Smooth muscle cell (in vitro differentiated cells): ENCODE data around the gene SLC24A3. TPM values are rescaled to one million over a fixed set of nuclear protein-coding genes. Genes with fewer than 3 reads are reported as not detected.

Experiments used
- DNase-seq: peaks from one replicate; lab custom pipeline; 2025; ENCODE audit not compliant: unreplicated experiment; lab: John Stamatoyannopoulos, UW
- H2AFZ ChIP-seq: fragments of 200-600 bp; sonication (generic); 2 replicates; pipeline ENCODE4 v1.6.0; 2016; ENCODE audit warnings: antibody characterized with exemption, low read depth, mild to moderate bottlenecking
- H3F3A ChIP-seq: fragments of 200-600 bp; sonication (generic); 2 replicates; pipeline ENCODE4 v1.6.0; 2017; ENCODE audit warnings: antibody characterized with exemption, low read depth
- H3K27ac ChIP-seq: fragments of 200-600 bp; sonication (generic); 2 replicates; pipeline ENCODE4 v1.5.1; 2016; ENCODE audit warnings: low read depth, mild to moderate bottlenecking
- H3K27me3 ChIP-seq: fragments of 200-600 bp; sonication (generic); 2 replicates; pipeline ENCODE4 v1.6.1; 2016; ENCODE audit warnings: low read depth, mild to moderate bottlenecking
- H3K36me3 ChIP-seq: fragments of 200-600 bp; sonication (generic); 2 replicates; pipeline ENCODE4 v1.5.1; 2016; ENCODE audit warnings: low read depth
- H3K4me1 ChIP-seq: fragments of 200-600 bp; sonication (generic); 2 replicates; pipeline ENCODE4 v1.5.1; 2016; ENCODE audit warnings: low read depth
- H3K4me2 ChIP-seq: fragments of 200-600 bp; sonication (generic); 2 replicates; pipeline ENCODE4 v1.6.0; 2016; ENCODE audit warnings: mild to moderate bottlenecking
- H3K4me3 ChIP-seq: fragments of 200-600 bp; sonication (generic); 2 replicates; pipeline ENCODE4 v1.5.1; 2016; ENCODE audit warnings: mild to moderate bottlenecking
- H3K79me2 ChIP-seq: fragments of 200-600 bp; sonication (generic); 2 replicates; pipeline ENCODE4 v1.6.0; 2016; ENCODE audit warnings: low read depth, mild to moderate bottlenecking
- H3K9ac ChIP-seq: fragments of 200-600 bp; sonication (generic); 2 replicates; pipeline ENCODE4 v1.6.0; 2016; ENCODE audit warnings: low read depth
- H3K9me3 ChIP-seq: fragments of 200-600 bp; sonication (generic); replicated peaks from 2 replicates; pipeline ENCODE4 v1.5.1; 2016; ENCODE audit warnings: low read depth
- H4K20me1 ChIP-seq: fragments of 200-600 bp; sonication (generic); 2 replicates; pipeline ENCODE4 v1.6.0; 2016; ENCODE audit warnings: low read depth
- CTCF ChIP-seq: fragments of 200-600 bp; sonication (generic); IDR thresholded peaks from 2 replicates; pipeline ENCODE4 v1.5.1; 2017; ENCODE audit warnings: borderline replicate concordance, mild to moderate bottlenecking, antibody characterized with exemption; ENCODE audit not compliant: insufficient read depth, poor library complexity, severe bottlenecking
- WGBS: methylation state at CpG from one replicate; pipeline ENCODE4 v1.1.7; 2016; ENCODE audit warnings: low lambda C conversion rate; 5-methylcytosine and 5-hydroxymethylcytosine counted together
- polyA plus RNA-seq: library from polyadenylated mRNA; unstranded; fragments of >200 nt; fragmentation: Nextera tagmentation; extraction: Ambion mirVana; gene quantifications from 2 replicates; pipeline ENCODE4 v1.2.1, GENCODE V29; 2016
- total RNA-seq: library from RNA; depleted of rRNA; stranded (reverse); fragments of >200 nt; gene quantifications from 2 replicates; pipeline ENCODE4 v1.2.3, GENCODE V29; 2014

The SLC24A3 gene
- total and polyA plus RNA-seq, 2 experiments from 2014 or later: 2.5 to 3.2 TPM

GRCh38 chr20:19492687-19493336, 280.4 kb downstream of the SLC24A3 start:
- no peak overlapping the region for H2AFZ ChIP-seq
- 86% methylated on average over 6 of the region's 6 CpGs for WGBS
- no peaks in the 10 kb centered on the region for H3K79me2 ChIP-seq
- TF ChIP-seq CTCF: no peak
- H3K9ac ChIP-seq: no peak overlapping the region
- H3K27ac ChIP-seq: no peak overlapping the region
- no peak overlapping the region for H3K4me3 ChIP-seq
- no peaks in the 10 kb centered on the region for H3K4me1 ChIP-seq
- H3F3A ChIP-seq: no peaks in the 10 kb centered on the region
- no peaks in the 10 kb centered on the region for H3K36me3 ChIP-seq
- no peaks in the 10 kb centered on the region for H3K27me3 ChIP-seq
- no peaks in the 10 kb centered on the region for H4K20me1 ChIP-seq
- H3K9me3 ChIP-seq: no peaks in the 10 kb centered on the region
- no peak for DNase-seq
- H3K4me2 ChIP-seq: no peak overlapping the region

- H3K27me3 ChIP-seq: no peaks in the 10 kb centered on the region
- no peaks in the 10 kb centered on the region for H3K9me3 ChIP-seq
- DNase-seq: no peak
- H3K9ac ChIP-seq: no peak overlapping the region
- no peaks in the 10 kb centered on the region for H3K4me1 ChIP-seq
- no peak overlapping the region for H2AFZ ChIP-seq
- no peak for TF ChIP-seq CTCF
- 90% methylated on average over 7 of the region's 7 CpGs for WGBS
- no peaks in the 10 kb centered on the region for H3K79me2 ChIP-seq
- H3K36me3 ChIP-seq: no peaks in the 10 kb centered on the region
- no peaks in the 10 kb centered on the region for H4K20me1 ChIP-seq
- no peak overlapping the region for H3K4me2 ChIP-seq
- no peaks in the 10 kb centered on the region for H3F3A ChIP-seq
- no peak overlapping the region for H3K4me3 ChIP-seq
- no peak overlapping the region for H3K27ac ChIP-seq
These were observed 281.5 kb downstream of the SLC24A3 start for GRCh38 chr20:19493794-19494495.

GRCh38 chr20:19495905-19496703, 283.7 kb downstream of the SLC24A3 start:
- WGBS: 70% methylated on average over 12 of the region's 12 CpGs
- Histone ChIP-seq H3K27ac (peak overlapping the region; percentile 52), H3K27me3 (no peaks in the 10 kb centered on the region), H3K9me3 (no peaks in the 10 kb centered on the region), H3K4me2 (no peak overlapping the region), H3K4me1 (no peaks in the 10 kb centered on the region), H3F3A (no peaks in the 10 kb centered on the region), H2AFZ (no peak overlapping the region), H3K4me3 (no peak overlapping the region), H3K9ac (no peak overlapping the region), H3K36me3 (no peaks in the 10 kb centered on the region), H4K20me1 (no peaks in the 10 kb centered on the region), H3K79me2 (no peaks in the 10 kb centered on the region)
- no peak for TF ChIP-seq CTCF
- DNase-seq: no peak
